Measurements from ENCODE around the gene SDK2.

Gene SDK2

DNA sequence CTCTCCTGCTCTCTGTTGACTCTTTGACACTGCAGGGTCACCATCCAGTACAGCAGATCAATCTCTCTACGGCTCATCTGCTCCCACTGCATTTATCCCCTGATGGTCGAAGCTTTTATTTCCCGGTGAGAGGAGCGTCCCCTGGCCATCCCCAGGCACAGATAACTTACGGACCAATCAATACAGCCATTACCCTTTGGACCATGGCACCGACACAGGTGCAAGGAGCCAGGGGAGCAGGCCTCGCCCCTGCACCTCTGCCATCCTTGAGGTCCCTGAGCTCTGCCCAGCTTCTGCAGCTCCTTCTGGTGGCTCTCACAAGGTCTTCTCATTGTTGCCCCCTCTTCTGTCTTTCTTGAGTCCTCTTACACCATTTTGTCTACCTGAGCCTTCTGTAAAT, 115.6 kb downstream of the SDK2 start:
- TF ChIP-seq, protein P1, sequence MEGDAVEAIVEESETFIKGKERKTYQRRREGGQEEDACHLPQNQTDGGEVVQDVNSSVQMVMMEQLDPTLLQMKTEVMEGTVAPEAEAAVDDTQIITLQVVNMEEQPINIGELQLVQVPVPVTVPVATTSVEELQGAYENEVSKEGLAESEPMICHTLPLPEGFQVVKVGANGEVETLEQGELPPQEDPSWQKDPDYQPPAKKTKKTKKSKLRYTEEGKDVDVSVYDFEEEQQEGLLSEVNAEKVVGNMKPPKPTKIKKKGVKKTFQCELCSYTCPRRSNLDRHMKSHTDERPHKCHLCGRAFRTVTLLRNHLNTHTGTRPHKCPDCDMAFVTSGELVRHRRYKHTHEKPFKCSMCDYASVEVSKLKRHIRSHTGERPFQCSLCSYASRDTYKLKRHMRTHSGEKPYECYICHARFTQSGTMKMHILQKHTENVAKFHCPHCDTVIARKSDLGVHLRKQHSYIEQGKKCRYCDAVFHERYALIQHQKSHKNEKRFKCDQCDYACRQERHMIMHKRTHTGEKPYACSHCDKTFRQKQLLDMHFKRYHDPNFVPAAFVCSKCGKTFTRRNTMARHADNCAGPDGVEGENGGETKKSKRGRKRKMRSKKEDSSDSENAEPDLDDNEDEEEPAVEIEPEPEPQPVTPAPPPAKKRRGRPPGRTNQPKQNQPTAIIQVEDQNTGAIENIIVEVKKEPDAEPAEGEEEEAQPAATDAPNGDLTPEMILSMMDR (IDR thresholded peaks at IDR 0.05; ENCODE audit: low read depth, low read length): no peak
- DNase-seq (ENCODE audit: extremely low read depth, low read depth): no peak

DNA sequence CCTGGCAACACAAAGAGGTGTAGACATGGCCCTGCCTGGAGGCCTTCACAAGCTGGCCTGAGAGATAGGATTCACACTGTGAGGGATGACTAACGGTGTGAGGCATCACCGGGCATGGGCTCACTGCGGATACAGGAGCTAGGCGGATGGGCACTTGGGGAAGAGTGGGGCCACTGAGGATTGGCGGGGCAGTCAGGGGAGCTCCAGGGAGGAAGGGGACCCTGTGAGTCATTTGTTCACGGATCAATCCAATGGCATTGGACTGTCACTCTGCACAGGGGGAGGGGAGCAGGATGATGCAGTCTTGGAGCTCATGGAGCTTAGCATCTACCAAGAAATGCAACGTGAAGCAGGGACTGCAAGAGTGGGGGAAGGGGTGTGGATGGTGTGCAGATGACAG, 117.3 kb downstream of the SDK2 start:
- DNase-seq (ENCODE audit: extremely low read depth, low read depth): no peak

DNA sequence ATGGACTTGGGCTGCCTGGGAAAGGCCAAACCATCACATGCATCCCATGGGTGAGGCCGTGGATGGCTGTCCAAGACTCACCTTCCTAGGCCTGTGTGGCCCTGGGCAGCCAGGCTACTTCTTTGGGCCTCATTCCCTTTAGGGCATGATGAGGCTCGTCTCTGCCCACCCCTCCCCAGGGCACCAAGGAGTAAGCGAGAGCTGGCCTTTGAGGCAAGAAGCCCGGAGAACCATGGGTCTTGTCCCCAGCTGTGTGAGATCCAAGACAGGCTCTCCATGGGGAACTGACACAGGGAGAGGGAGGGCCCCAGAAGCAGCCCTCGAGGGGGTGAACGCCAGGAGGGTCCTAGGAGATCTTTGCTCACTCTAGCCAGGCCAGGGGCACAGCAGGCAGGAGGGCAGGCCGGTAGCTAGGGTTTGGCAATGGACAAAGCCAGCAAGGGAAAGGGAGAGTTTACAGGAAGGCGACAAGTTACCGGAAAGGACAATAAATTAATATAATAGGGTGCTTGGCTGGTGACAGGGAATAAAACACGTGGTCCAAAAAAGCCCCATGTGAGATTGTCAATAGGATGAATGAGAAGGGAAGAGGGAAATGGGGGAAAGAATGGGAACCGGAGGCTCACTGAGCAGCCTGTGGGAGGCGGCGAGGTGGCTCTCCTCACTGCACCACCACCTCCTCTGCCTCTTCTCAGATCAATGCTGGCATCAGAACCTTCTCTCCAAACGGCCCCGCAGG, 119.1 kb downstream of the SDK2 start:
- TF ChIP-seq, protein P1 (IDR thresholded peaks at IDR 0.05; ENCODE audit: low read depth, low read length): no peak
- no peak for DNase-seq (ENCODE audit: extremely low read depth, low read depth)

More for the DNA sequence above, 117.3 kb downstream of the SDK2 start:
- TF ChIP-seq, protein P1 (IDR thresholded peaks at IDR 0.05; ENCODE audit: low read depth, low read length): no peak

DNA sequence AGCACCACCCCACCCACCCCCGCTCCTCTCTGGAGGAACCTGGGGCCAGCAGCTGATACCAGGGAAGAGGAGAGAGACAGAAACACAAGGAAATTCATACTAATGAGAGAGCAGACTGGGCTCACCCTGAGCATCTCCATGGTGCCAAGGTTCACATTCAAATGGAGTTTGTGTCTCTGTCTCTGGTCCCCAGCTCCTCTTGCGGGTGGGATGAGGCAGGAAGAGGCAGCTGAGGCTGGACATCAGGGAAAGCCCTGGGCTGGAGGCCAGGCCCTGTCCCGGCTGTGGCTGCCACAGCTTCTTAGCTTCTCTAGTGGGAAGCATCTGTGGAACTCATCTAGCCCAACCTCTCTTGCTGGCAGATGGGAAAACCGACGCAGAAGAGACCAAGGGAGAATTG, 121.5 kb downstream of the SDK2 start:
- no peak for DNase-seq (ENCODE audit: extremely low read depth, low read depth)
- TF ChIP-seq, protein P1 (IDR thresholded peaks at IDR 0.05; ENCODE audit: low read depth, low read length): no peak

DNA sequence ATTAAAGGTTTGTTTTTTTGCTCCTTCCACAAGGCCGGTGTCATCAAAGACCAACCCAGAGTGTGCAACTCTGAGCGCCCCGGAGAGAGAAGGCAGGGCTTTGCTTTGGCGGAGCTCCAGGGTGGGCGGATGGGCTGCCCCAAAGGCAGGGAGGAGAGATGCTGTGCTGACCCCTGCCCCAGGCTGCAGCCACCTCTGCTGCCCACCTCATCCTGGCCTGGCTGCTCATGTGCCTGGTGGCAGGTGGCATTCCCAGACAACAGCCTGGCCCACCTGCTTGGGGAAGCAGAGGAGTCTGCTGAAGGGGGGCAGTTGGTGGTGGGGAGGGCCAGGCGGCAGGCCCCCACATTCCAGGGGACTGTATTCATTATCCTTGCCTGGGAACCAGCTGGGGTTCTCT, 122.1 kb downstream of the SDK2 start:
- no peak for DNase-seq (ENCODE audit: extremely low read depth, low read depth)
- TF ChIP-seq, protein P1 (IDR thresholded peaks at IDR 0.05; ENCODE audit: low read depth, low read length): no peak

DNA sequence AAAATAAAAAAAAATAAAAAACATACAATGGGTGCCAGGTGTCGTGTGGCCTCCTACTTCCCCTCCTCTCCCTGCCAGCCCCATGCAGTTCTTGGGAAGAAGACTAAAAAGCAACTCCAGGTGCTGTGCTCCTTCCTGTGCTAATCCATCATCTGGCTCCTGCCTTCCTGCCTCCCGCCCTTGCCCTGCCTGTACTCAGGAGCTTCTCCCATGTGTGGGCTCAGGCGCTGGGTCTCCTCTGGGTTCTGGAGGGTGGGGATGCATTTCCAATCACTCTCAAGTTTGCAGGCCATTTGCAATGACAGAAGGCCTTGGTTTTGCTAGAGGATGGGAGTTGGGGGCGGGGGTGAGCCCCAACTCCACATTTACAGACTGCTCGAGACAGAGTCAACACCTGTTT, 122.9 kb downstream of the SDK2 start:
- TF ChIP-seq, protein P1 (IDR thresholded peaks at IDR 0.05; ENCODE audit: low read depth, low read length): no peak
- DNase-seq (ENCODE audit: extremely low read depth, low read depth): no peak

DNA sequence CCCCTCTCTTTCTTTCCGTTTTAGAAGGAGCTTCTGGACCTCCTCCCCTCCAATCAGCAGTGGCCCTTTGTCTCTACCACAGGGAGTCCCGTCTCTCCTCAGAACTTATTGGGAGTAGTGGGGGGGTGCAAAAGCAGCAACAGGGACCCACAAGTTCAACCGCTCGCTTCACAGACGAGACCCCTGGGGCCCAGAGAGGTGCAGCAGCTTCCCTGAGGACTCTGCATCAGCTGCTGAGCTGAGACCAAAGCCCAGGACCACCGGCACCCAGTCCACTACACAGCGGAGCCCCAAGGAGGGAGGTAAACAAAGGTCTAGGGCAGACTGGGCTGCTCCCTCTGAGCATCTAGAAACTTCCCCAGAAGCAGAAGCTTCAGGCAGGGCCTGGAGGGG, 123.9 kb downstream of the SDK2 start:
- TF ChIP-seq, protein P1 (IDR thresholded peaks at IDR 0.05; ENCODE audit: low read depth, low read length): no peak

More for the DNA sequence above, 123.9 kb downstream of the SDK2 start:
- no peak for DNase-seq (ENCODE audit: extremely low read depth, low read depth)
